A549 (cell line): Measurements from ENCODE around the gene SBNO1.

Source experiments
- BHLHE40 ChIP-seq: IDR thresholded peaks from 2 replicates; pipeline ENCODE4 v1.6.1; 2012; ENCODE audit warnings: low read depth, low read length, inconsistent platforms
- CTCF ChIP-seq: fragments of >200 bp; sonication (Bioruptor Twin); formaldehyde crosslinking; IDR thresholded peaks from 3 replicates; pipeline ENCODE4 v1.5.1; 2016
- EP300 ChIP-seq, 2 experiments: fragments of >200 bp; sonication (Bioruptor Twin); formaldehyde crosslinking; IDR thresholded peaks; 2 replicates in 1 of 2; 3 replicates in 1 of 2; pipeline ENCODE4 v1.6.1; 2016 to 2017
- HES2 ChIP-seq: fragments of >200 bp; sonication (Bioruptor Twin); formaldehyde crosslinking; IDR thresholded peaks from 2 replicates; pipeline ENCODE4 v1.6.1; 2016
- KDM1A ChIP-seq: fragments of 200-600 bp; sonication (generic); IDR thresholded peaks from 2 replicates; pipeline ENCODE4 v1.6.1; 2016; ENCODE audit warnings: low read depth, mild to moderate bottlenecking
- POLR2A ChIP-seq: IDR thresholded peaks from 2 replicates; pipeline ENCODE4 v1.6.1; 2012; ENCODE audit warnings: mild to moderate bottlenecking, low read length
- SREBF2 ChIP-seq: fragments of 450-650 bp; IDR thresholded peaks from 2 replicates; pipeline ENCODE4 v1.6.1; 2014; ENCODE audit warnings: mild to moderate bottlenecking, moderate library complexity
- TF ChIP-seq, protein P1 (sequence below): fragments of 450-650 bp; IDR thresholded peaks from 2 replicates; pipeline ENCODE4 v1.6.1; 2014; ENCODE audit warnings: antibody characterized with exemption

GRCh38 chr12:123397400-123397799, 32.8 kb upstream of the SBNO1 start:
- TF ChIP-seq, protein P1, sequence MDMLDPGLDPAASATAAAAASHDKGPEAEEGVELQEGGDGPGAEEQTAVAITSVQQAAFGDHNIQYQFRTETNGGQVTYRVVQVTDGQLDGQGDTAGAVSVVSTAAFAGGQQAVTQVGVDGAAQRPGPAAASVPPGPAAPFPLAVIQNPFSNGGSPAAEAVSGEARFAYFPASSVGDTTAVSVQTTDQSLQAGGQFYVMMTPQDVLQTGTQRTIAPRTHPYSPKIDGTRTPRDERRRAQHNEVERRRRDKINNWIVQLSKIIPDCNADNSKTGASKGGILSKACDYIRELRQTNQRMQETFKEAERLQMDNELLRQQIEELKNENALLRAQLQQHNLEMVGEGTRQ = no peak
- no peak for TF ChIP-seq POLR2A
- no peak for TF ChIP-seq BHLHE40
- no peak for TF ChIP-seq HES2
- no peak for TF ChIP-seq CTCF
- TF ChIP-seq EP300 (IDR thresholded peaks at IDR 0.05) = no peak
- no peak for TF ChIP-seq SREBF2
- no peak for TF ChIP-seq KDM1A
